T-helper 1 cell treated with Interleukin-12 subunit alpha and Interleukin-12 subunit beta and Interleukin-4 antibody, amounts not matched to agents 30 ng/mL and 1 ng/mL, for 36 hours (primary cell): ENCODE results near the gene NIN. TPM values are rescaled to one million over a fixed set of nuclear protein-coding genes. Genes with fewer than 3 reads are reported as not detected.

Experiments used
- intact Hi-C: fragments of 100-400 bp; cut with micrococcal nuclease; formaldehyde crosslinking; loops from one replicate; pipeline ENCODE4 v1.15.1; 2024
- total RNA-seq: library from RNA; stranded (reverse); gene quantifications from 2 replicates; pipeline ENCODE4 v1.2.3, GENCODE V29; 2022

The NIN gene
- total RNA-seq, 1 donor from 2014 or later = 74.3 TPM

DNA sequence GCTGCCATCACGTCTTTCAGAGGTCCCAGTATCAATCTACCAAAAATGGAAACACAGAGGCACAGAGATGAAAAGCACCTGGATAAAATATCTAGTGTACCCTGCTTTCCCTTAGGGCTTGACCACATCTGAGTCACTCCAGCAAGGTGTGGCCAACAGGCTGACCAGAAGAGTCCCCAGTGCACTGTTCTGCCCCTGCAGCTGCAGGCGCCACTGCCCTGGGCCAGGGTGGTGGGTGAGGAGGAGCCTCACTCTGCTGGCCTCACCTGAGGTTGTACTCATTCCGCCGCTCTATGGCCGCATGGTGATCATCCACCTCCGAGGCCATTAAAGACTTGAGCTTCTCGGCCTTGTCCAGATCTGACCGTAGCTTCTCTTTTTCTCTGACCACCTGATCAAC is 60.4 kb downstream of the NIN start:
- intact Hi-C loops = no loop called here

DNA sequence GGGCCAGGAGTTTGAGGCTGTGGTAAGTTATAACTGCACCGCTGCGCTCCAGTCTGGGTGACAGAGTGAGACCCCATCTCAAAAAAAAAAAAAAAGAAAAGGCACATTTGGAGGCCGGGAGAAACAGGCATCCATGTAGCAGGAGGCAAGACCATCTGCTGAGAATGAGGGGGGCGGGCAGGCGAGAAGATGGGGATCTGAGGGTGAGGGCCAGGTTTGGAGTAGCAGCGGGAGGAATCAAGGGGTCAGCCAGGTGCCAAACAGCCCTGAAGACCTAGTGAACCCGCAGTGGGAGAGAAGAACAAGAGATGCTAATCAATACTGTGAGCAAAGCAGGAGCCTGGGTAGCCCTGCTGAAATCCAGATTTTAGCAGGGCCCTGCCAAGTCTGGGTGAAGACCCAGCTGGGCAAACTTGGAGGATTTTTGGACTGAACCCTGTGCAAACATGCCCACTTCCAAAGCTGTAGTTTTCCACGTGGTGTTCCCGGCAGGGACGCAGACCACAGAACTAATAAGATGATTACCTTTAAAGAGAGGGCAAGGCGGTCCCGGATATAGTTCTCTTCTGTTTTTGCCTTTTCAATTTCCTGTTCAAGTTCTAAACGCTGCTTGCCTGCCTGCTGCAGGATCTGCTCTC is 61.0 kb downstream of the NIN start:
- intact Hi-C loops = no loop called here

DNA sequence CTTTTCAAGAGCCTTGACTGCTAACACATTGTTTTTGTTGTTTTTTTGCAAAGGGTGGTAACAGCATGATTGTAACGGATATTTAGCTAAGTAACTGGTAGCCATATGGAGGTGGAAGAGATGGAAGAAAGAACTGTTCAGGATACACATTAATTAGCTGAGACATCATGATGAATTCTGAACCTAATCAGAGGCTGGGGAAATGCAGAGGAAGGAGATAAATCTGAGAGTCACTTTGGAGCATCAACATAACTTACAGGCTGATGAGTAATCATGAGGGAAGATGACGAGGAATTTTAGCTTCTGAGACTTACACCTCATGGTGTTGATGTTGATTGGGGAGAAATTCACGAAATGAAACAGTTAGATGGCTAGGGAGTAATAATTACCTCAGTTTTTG is 62.3 kb downstream of the NIN start:
- intact Hi-C loops = no loop called here

DNA sequence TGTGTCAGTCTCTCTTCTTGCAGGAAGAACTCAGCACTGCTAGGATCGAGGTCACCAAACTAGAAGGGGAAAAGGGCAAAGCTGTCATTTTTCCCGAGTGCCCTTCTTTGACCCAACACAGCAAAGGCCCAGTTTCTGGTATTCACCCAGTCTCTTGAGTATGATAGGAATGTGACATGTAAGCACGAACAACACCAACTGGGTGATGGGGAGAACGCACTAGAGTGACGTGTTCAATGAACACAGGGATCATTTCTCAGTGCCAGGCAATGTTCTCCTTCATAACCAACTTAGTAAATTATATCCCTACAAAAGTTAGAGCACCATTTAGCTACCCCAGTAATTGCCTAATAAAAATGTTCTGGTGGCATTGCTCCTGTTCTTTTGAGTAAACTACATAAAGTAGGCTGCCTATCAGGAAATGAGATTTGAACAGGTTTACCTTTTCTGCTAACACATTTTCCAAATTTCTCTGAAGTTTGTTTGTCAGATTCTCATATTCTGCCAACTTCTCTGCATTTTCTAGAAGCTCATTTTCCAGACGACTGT is 64.5 kb downstream of the NIN start:
- intact Hi-C loops = no loop called here

DNA sequence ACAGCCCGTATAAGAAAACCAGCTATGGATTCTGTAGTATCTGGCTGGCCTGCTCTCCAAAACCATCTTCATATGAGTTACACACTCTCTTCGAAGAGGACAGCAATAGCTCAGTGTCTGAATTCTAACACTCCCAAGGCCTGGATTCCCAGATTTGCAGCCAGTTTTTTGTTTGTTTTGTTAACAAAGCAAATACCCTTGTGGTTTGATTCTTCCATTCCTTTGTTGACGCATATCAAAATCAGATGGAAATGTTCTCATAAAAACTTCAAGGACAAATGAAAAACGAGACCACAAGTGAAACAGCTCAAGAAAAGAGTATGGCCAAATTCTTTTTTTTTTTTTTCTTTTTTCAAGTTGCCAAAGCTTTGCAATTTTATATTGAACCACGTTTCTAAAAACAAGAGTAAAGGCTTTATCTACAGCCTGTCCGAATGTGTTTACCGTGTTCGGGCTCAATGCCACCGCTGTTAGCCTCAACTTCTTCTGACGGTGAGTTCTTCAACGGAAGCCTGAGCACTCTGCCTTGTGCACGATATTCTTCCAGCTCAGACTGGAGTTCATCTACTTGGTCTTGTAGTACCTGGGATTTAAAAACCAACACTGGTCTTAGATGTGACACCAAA is 67.5 kb downstream of the NIN start:
- intact Hi-C loops = no loop called here

DNA sequence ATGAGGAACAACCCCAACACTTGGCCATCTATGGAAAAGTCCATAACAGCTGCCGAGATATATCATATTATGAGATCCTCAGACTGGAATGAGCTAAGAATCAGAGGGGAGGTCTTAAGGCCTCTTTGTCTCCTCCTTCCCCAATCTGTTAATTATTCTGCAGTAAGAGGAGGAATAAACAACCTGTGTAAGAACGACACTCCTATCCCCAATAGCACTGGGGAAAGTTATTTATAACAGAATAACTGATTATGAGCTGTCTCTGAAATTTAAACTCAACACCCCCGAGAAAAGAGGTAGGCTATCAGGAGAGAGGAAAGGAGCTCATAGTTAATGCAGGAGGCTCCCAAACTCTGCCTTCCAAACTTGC is 68.0 kb downstream of the NIN start:
- intact Hi-C loops = no loop called here

DNA sequence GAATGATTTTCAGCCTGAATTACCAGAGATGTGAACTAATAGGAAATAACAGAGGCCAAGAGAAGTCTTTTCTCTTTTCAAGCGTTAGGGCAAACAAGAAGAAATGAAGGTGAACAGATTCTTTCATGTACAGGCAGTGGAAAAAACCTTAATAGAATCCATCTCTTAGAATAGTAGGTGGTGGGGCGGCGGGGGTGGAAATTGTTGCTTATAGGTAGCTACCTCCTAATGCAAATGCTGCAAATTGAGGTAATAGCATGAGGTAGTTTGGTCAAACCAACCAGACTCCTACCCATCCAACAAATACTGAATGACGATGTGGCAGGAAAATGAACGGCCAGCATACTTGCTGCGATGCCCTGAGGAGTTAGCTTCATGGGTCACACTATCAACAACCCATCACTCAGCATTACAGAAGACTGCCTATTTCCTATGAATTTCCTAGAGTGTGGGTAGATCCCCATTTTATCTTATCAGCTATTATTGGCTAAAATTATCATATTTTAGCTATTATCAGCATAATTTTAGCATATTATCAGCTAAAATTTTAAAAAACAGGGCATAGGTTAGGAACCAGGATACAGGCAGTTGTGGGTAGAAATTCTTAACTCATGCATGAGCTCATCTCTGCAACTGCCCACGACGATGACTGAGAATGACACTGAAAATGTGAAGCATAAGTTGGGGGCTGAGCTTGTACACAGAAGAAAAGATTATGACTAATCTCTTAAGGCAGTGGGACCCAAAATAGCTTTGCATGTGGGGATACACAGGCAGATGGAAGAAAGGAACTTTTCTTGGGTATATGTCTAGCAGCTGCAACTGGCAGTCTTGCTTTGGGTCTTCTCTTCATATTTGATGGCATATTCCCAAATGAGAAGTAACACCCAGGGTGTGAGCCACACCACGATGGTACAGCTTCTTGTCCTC is 68.7 kb downstream of the NIN start:
- intact Hi-C loops = no loop called here

DNA sequence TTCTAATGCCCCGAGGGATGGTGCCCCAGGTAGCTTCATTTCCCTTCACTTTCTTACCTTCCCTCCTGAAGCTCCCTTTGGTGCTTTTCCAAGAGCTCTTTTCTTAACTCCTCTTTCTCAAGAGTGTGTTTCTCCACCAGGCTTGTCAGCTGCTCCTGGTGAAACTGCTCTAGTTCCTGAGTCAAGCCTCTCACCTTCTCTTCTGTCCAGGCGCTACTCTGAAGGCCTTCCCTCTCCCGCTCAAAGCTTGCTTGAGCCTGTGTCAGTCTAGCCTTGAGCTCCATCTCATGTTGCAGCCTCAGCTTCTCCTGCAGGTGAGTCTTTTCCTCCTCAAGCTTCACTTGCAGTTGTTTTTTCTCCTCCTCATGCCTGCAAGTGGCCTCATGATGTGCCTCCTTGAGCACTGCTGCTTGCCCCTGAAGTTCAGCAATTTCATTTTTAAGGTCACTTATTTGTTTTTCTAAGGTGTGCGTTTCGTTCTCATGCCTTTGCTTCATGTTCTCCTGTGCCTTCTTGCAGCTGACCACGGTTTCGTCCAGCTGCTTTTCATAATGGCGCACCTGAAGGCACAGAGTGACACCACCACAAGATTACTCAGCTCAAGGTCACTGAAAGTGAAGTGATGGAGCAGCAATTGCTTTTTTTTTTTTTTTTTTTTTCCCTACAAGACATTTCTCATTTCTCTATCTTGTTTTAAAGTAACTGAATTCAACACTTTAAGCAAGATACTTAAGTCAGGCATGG is 71.0 kb downstream of the NIN start:
- intact Hi-C loops = no loop called here

DNA sequence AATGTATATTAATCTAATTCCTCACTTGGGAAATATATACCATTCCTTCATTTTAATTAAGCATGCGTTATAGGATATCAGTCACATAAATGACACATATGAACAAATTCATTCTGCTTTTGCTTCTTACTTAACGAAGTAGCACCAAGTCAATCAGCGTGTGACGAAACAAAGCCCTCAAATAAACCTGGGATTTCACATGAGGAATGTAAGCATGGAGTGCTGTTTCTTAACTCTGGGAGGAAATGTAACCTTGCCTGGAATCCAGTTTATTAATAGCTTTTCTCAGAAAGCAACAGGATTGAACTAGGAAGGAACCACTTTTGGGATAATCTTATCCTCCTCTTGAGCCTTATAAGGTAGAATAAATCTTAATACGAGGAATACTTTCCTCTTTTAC is 72.0 kb downstream of the NIN start:
- intact Hi-C loops = no loop called here

DNA sequence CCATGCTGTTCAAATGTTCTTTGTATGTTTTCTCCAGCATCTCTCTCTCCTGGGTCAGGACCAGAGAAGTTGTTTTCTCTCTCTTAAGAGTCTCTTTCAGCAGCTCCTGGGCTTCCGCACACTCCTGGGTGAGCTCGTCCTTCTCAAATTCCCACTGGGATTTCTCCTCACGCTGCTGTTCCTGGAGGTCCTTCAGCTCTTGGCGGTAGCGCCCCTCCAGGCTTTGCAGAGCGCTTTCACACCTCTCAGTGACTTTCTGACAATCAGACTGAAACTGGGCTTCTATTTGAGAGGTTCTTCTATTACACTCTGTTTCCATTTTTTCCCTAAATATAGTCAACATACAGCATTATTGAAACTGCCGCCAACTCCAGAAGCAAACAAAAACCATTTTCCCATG is 72.7 kb downstream of the NIN start:
- intact Hi-C loops = no loop called here

DNA sequence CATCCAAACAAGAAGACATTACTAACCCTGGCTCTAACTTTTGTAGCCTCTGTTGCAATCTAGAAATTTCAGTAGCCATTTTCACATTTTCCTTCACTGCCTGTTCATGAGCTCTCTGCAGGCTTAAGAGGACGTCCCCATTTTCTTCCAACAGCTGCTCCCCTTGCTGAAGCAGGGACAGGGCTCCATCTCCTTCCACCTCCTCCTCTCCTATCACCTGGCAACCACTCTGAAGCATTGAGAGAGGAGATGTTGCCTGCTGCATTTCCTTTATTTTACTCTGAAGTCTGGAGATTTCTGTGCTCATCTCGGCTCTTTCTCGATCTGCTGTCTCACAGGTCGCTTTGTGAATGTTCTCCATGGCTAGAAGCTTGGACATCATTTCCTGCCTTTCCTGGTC is 73.3 kb downstream of the NIN start:
- intact Hi-C loops = no loop called here

DNA sequence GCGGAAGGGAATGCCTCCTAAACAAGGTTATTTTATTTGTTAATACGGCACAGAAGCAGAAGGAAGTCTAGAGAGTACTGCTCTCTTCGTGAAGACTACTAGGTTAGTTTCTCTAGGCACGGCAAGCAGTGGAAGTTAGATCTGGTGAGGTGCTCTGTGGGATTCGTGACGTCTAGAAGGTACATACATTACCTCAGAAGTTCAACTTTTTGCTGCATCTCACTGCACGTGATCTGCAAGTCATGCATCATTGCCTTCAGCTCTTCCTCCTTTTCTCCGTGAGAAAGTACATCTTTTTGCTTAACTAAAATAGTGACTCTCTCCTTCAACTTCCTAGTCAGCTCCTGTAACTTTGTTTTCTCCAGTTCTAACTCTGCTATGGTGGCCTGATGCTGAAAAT is 74.7 kb downstream of the NIN start:
- intact Hi-C loops = no loop called here

DNA sequence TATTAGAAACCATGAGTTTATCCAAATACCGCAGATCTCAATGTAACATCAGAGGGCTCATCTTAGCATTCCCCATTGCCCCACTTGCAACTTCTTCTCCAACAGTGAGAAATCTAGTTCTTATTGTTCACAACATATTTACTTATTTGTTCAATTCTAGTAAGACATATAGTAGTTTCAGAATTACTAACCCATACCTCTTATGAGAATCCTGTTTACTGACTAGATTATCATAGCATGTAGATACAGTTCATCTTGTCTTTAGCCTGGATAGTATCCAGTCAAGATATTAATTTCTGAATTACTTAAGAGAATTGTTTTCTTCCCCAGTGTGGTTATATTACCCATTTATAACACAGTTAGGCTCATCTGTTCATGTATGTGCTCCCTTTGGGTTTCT is 80.6 kb downstream of the NIN start:
- intact Hi-C loops = loop anchor here (1.0 kb wide), 1 partner anchor 9 kb away; no protein-coding TSS in a partner anchor

DNA sequence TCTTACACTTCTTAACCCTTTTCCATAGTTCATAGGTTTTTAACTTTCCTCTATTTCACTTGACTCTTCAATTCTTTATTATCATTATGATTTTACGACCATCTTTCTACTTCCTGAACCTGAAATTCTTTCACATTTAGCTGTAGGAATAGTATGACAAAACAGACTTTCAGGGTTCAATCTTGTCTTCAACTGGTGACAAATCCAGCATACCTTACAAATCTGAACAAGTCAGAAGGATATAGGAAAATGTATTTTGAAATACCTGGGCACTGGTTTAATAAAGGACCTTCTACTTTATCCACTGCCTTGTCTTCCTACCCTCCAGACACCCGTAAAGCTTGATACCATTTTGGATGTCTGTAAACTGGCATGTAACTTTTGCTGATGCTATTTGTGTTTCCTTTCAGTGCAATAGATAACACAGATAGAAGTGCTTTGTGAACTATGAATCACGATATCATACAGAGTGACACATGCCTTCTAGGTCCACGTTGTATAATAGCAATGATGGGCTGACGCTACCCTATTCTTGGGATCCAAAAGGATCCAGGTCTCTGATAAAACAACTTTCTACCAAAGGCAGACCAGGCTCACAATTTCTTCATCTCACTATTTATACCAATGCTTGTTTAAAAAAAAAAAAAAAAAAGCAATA is 85.4 kb downstream of the NIN start:
- intact Hi-C loops = no loop called here

DNA sequence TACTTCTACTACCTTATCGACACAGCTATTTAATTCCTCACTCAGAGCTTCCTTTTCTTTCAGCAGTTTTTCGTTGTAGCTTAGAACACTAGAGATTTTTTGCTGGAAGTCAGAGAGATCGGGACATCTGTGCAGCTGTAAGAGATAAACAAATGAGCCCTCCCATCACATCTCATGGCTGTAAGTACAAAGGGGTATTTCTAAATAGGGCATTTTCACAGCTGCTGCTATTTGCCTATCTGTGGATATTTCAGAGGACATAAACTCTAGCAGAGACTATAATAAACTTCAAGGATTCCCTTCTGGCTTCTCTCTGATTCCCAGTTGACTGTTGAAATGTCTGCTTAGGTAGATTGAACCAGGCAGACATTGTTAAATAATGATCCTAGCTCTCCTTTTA is 86.7 kb downstream of the NIN start:
- intact Hi-C loops = no loop called here

DNA sequence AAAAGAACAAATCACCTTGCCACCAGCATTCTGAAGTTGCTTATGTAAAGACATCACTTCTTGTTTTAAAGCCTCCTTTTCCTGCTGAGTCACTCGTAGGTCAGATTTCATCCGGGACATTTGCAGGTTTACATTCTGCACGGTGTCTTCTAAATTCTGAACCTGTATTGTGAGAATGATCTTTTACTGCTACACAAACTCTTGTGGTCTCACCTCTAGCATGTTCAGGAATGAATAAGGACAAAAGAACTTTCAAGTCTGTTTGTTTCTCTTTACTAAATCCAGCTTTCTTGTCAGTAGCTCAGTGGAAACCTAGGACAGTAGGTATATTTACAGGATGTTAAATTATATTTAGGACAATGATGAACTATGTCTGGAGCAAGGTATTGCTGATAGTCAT is 89.4 kb downstream of the NIN start:
- intact Hi-C loops = loop anchor here (1.0 kb wide), 2 partner anchors 9 to 74 kb away; no protein-coding TSS in a partner anchor

DNA sequence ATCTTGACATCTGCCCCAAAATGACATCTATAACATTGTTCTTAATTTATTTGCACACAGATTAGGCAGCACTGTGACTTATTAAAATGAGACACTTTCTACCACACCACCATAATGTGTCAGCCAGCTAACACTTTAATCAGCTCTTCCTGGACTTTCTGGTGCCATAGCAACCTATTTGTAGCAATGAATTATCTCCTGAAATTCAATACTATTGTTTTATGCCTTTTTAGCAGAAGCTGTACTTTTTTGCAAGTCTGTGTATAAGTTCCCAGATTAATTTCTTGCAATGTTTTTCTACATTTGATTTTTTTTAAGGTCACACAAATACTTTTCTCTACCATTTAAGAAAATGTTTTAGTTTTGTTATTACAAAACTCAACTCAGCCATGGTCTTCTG is 90.1 kb downstream of the NIN start:
- intact Hi-C loops = loop anchor here (1.0 kb wide), 2 partner anchors 9 to 74 kb away; no protein-coding TSS in a partner anchor

DNA sequence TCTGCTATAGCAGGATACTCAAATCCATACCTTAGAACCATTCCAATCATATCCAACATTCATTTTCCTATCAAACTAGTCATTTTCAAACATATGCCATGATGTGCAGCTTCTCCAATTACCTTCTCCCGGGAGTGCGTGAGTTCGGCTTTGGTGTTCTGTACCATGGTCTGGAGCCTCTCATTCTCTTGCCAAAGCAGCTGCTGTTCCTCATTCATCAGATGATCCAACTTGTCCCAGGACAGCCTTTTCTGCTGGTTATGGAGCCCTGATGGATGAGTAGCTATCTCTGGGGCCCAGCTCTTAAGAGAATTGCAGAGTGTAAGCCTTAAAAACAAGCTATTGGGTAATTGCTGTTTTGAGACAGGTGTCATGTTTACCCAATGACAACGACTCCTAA is 91.8 kb downstream of the NIN start:
- intact Hi-C loops = loop anchor here (1.0 to 5.0 kb wide), 4 partner anchors 13 to 737 kb away; partner anchors contain the start of gene TMX1

DNA sequence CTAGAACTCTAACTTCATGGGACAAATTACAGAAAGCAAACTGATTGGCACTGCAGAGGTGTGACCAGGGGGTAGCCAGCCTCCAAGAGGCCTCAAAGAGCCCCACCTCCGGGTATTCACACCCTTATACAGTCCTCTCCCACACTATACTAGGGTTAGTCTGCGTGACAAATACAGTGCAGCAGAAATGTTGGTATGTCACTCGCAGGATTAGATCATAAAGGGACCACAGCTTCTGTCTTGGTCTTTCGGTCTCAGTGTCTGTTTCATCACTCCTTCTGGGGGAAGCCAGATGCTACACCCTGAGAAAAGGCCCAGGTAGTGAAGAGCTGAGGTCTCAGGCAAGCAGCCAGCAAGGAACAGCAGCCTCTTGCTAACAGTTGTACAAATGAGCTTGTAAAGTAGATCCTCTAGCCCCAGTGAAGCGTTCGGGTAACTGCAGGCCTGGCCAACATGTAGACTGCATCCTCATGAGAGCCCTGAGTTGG is 94.0 kb downstream of the NIN start:
- intact Hi-C loops = loop anchor here (5.0 kb wide), 2 partner anchors 505 to 735 kb away; partner anchors contain the start of gene TMX1

DNA sequence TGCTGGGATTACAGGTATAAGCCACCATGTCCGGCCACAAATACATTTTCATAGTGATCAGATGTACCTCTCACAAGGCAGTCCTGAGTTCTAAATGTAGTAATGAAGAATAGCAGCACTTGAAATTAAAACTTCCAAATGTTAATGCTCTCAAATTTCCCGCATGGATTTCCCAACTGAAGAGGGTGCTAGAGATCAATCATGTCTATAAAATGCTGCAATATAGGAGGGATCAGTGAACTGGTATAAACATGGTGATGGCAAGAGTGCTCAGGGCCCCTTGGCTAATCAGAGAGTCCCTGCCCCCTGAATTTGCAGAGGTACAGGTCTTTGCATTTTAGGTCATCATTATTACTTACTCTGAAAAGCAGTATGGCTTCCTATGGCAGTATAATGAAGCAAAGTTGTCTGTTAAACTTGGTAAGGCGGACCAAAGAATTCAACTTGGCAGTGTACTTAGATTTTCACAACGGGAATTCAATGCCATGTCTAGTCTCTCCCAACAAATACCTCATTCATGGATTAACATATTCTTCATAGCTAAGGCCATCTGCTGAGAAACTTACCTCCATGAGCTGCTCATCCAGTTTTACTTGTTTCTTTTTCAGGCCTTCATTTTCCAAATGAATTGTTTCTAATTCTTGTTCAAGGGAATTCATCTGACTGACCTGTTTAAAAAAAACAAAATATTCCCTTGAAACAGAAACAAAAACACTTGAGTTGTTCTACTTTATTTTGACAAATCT is 95.8 kb downstream of the NIN start:
- intact Hi-C loops = loop anchor here (5.0 kb wide), 2 partner anchors 507 to 733 kb away; partner anchors contain the start of gene TMX1
